CD4-positive, alpha-beta T cell treated with Interferon gamma for 1 hour (primary cell): ENCODE results near the gene PLEKHH2.
"Not testable (repeated sequence)": the region's sequence is repeated elsewhere in the genome, so short reads cannot be mapped to it uniquely, and the experiment has no call there.

Source experiments
- DNase-seq: peaks from one replicate; pipeline ENCODE4 v3.0.0-alpha.2; 2020

PLEKHH2 gene

GRCh38 chr2:43642363-43642762 lies 5.3 kb downstream of the PLEKHH2 start:
- no peak for DNase-seq

- DNase-seq, result no peak
These were observed 6.6 kb downstream of the PLEKHH2 start for GRCh38 chr2:43643680-43644079.

- no peak for DNase-seq
These were observed 12.1 kb downstream of the PLEKHH2 start for GRCh38 chr2:43648994-43649701.

- DNase-seq, result no peak
These were observed 16.4 kb downstream of the PLEKHH2 start for GRCh38 chr2:43653506-43653905.

GRCh38 chr2:43657241-43657640 lies 20.2 kb downstream of the PLEKHH2 start:
- no peak for DNase-seq

GRCh38 chr2:43675646-43676321 lies 38.7 kb downstream of the PLEKHH2 start:
- DNase-seq, result no peak

GRCh38 chr2:43676322-43677050 lies 39.4 kb downstream of the PLEKHH2 start, which contains the start of gene C1GALT1C1L:
C1GALT1C1L (minus strand) TSS chr2:43676429; CDS start chr2:43676322, 107 bp downstream.
- peak; percentile 12 for DNase-seq

- DNase-seq, result not testable (repeated sequence)
These were observed 40.7 kb downstream of the PLEKHH2 start for GRCh38 chr2:43677783-43678182.

GRCh38 chr2:43685357-43685756 lies 48.3 kb downstream of the PLEKHH2 start:
- DNase-seq, result no peak

- no peak for DNase-seq
These were observed 52.9 kb downstream of the PLEKHH2 start for GRCh38 chr2:43689999-43690398.

- DNase-seq, result no peak
These were observed 55.5 kb downstream of the PLEKHH2 start for GRCh38 chr2:43692428-43692994.

GRCh38 chr2:43698140-43698539 lies 61.1 kb downstream of the PLEKHH2 start:
- DNase-seq, result not testable (repeated sequence)

- DNase-seq, result no peak
These were observed 62.7 kb downstream of the PLEKHH2 start for GRCh38 chr2:43699761-43700160.

GRCh38 chr2:43701111-43701510 lies 64.1 kb downstream of the PLEKHH2 start:
- DNase-seq, result no peak

GRCh38 chr2:43707255-43708015 lies 70.4 kb downstream of the PLEKHH2 start:
- DNase-seq, result no peak

- DNase-seq, result no peak
These were observed 71.1 kb downstream of the PLEKHH2 start for GRCh38 chr2:43708178-43708577.

- no peak for DNase-seq
These were observed 71.8 kb downstream of the PLEKHH2 start for GRCh38 chr2:43708891-43709290.

- DNase-seq, result no peak
These were observed 73.8 kb downstream of the PLEKHH2 start for GRCh38 chr2:43710866-43711265.

- no peak for DNase-seq
These were observed 77.1 kb downstream of the PLEKHH2 start for GRCh38 chr2:43714164-43714563.

GRCh38 chr2:43715300-43716098 lies 78.4 kb downstream of the PLEKHH2 start:
- DNase-seq, result no peak

- no peak for DNase-seq
These were observed 80.3 kb downstream of the PLEKHH2 start for GRCh38 chr2:43717322-43717721.
